MG63 (cell line): ENCODE data around the gene EVPLL. TPM values are rescaled to one million over a fixed set of nuclear protein-coding genes. Genes with fewer than 3 reads are reported as not detected.
"Not testable (repeated sequence)": the region's sequence is repeated elsewhere in the genome, so short reads cannot be mapped to it uniquely, and the experiment has no call there.

Experiments
- DNase-seq: peaks from one replicate; pipeline ENCODE4 v3.0.0-alpha.2; 2020
- H3K27me3 ChIP-seq: fragments of 250-450 bp; sonication (Bioruptor Pico); 2 replicates; pipeline ENCODE4 v1.5.1; 2020; ENCODE audit warnings: mild to moderate bottlenecking, moderate library complexity
- H3K36me3 ChIP-seq: fragments of 250-450 bp; sonication (Bioruptor Pico); 2 replicates; pipeline ENCODE4 v1.5.1; 2020; ENCODE audit warnings: mild to moderate bottlenecking, moderate library complexity
- H3K4me3 ChIP-seq: fragments of 250-450 bp; sonication (Bioruptor Pico); 2 replicates; pipeline ENCODE4 v1.5.1; 2020; ENCODE audit warnings: mild to moderate bottlenecking, moderate library complexity
- H3K9me3 ChIP-seq: fragments of 250-450 bp; sonication (Bioruptor Pico); 2 replicates; pipeline ENCODE4 v1.5.1; 2020; ENCODE audit warnings: mild to moderate bottlenecking, moderate library complexity
- total RNA-seq: library from RNA; depleted of rRNA; stranded (reverse); fragments of >200 nt; shearing (Covaris generic); gene quantifications from 2 replicates; pipeline ENCODE4 v1.2.3, GENCODE V29; 2014; ENCODE audit warnings: low replicate concordance; rRNA removed

The EVPLL gene
- total RNA-seq = not detected in 2 replicates

GRCh38 chr17:18377437-18378204 is at the start of gene EVPLL:
TSS of gene EVPLL (plus strand) at chr17:18377778. CDS start at chr17:18380938, 3,160 bp downstream.
- DNase-seq = no peak
- Histone ChIP-seq H3K4me3 (no peak within 1 kb of the TSS), H3K36me3 (no peaks in the 10 kb centered on the region), H3K27me3 (no peaks in the 10 kb centered on the region), H3K9me3 (no peaks in the 10 kb centered on the region)

- H3K9me3 ChIP-seq = no peaks in the 10 kb centered on the region
- no peaks in the 10 kb centered on the region for H3K27me3 ChIP-seq
- no peak overlapping the region for H3K4me3 ChIP-seq
- no peaks in the 10 kb centered on the region; the same call in 1 of the 2 replicates for H3K36me3 ChIP-seq
- DNase-seq = no peak
Measured at GRCh38 chr17:18328643-18329204, 48.9 kb upstream of the EVPLL start.

GRCh38 chr17:18331879-18332278 is 45.7 kb upstream of the EVPLL start:
- Histone ChIP-seq H3K9me3 (no peaks in the 10 kb centered on the region), H3K36me3 (no peaks in the 10 kb centered on the region)

GRCh38 chr17:18332909-18333489 is 44.6 kb upstream of the EVPLL start:
- H3K27me3 ChIP-seq = no peaks in the 10 kb centered on the region
- H3K9me3 ChIP-seq = no peaks in the 10 kb centered on the region
- no peak overlapping the region for H3K4me3 ChIP-seq
- DNase-seq = no peak
- H3K36me3 ChIP-seq = no peaks in the 10 kb centered on the region

More at GRCh38 chr17:18331879-18332278, 45.7 kb upstream of the EVPLL start:
- no peak overlapping the region for H3K4me3 ChIP-seq
- H3K27me3 ChIP-seq = no peaks in the 10 kb centered on the region
- DNase-seq = no peak

- H3K4me3 ChIP-seq, H3K27me3 ChIP-seq, H3K9me3 ChIP-seq, DNase-seq, H3K36me3 ChIP-seq: not testable (repeated sequence)
Measured at GRCh38 chr17:18338158-18338557, 39.4 kb upstream of the EVPLL start.

- H3K4me3 ChIP-seq = no peak overlapping the region
- H3K9me3 ChIP-seq = no peaks in the 10 kb centered on the region
- H3K36me3 ChIP-seq = no peaks in the 10 kb centered on the region; the same call in 1 of the 2 replicates
- H3K27me3 ChIP-seq = no peaks in the 10 kb centered on the region
- DNase-seq = no peak
Measured at GRCh38 chr17:18339933-18340332, 37.6 kb upstream of the EVPLL start.

GRCh38 chr17:18344021-18344420 is 33.6 kb upstream of the EVPLL start:
- Histone ChIP-seq H3K4me3 (no peak overlapping the region), H3K27me3 (no peaks in the 10 kb centered on the region), H3K36me3 (no peaks in the 10 kb centered on the region; the same call in 1 of the 2 replicates), H3K9me3 (no peaks in the 10 kb centered on the region)
- DNase-seq = no peak

GRCh38 chr17:18353541-18353940 is 24.0 kb upstream of the EVPLL start:
- Histone ChIP-seq H3K36me3 (no peaks in the 10 kb centered on the region), H3K9me3 (no peaks in the 10 kb centered on the region), H3K4me3 (no peak overlapping the region), H3K27me3 (no peaks in the 10 kb centered on the region)
- no peak for DNase-seq

- H3K27me3 ChIP-seq = no peaks in the 10 kb centered on the region
- DNase-seq = no peak
- H3K4me3 ChIP-seq = no peak overlapping the region
- no peaks in the 10 kb centered on the region for H3K36me3 ChIP-seq
- H3K9me3 ChIP-seq = no peaks in the 10 kb centered on the region
Measured at GRCh38 chr17:18356624-18357023, 21.0 kb upstream of the EVPLL start.

GRCh38 chr17:18360518-18360917 is 17.1 kb upstream of the EVPLL start:
- Histone ChIP-seq H3K4me3 (no peak overlapping the region), H3K9me3 (no peaks in the 10 kb centered on the region), H3K36me3 (no peaks in the 10 kb centered on the region), H3K27me3 (no peaks in the 10 kb centered on the region)
- no peak for DNase-seq

GRCh38 chr17:18361837-18362697 is 15.5 kb upstream of the EVPLL start:
- H3K4me3 ChIP-seq = peak overlapping the region; percentile 71
- H3K27me3 ChIP-seq = no peaks in the 10 kb centered on the region
- no peaks in the 10 kb centered on the region for H3K36me3 ChIP-seq
- no peak for DNase-seq
- no peaks in the 10 kb centered on the region for H3K9me3 ChIP-seq

- no peaks in the 10 kb centered on the region for H3K27me3 ChIP-seq
- peak overlapping the region; percentile 71 for H3K4me3 ChIP-seq
- H3K9me3 ChIP-seq = no peaks in the 10 kb centered on the region
- peak; percentile 36 for DNase-seq
- no peaks in the 10 kb centered on the region for H3K36me3 ChIP-seq
Measured at GRCh38 chr17:18362698-18363100, 14.9 kb upstream of the EVPLL start.

GRCh38 chr17:18363101-18364049 is 14.2 kb upstream of the EVPLL start, which contains the start of gene SHMT1:
TSS of gene SHMT1 (minus strand) at chr17:18363550. CDS start at chr17:18355981, 7,569 bp downstream.
- DNase-seq = peak; percentile 89
- Histone ChIP-seq H3K9me3 (no peaks in the 10 kb centered on the region), H3K27me3 (no peaks in the 10 kb centered on the region), H3K36me3 (no peaks in the 10 kb centered on the region), H3K4me3 (peak within 1 kb of the TSS; percentile 71)

- no peak for DNase-seq
- H3K36me3 ChIP-seq = no peaks in the 10 kb centered on the region
- no peak overlapping the region; the same call in 1 of the 2 replicates for H3K4me3 ChIP-seq
- H3K9me3 ChIP-seq = no peaks in the 10 kb centered on the region
- H3K27me3 ChIP-seq = no peaks in the 10 kb centered on the region
Measured at GRCh38 chr17:18364166-18364565, 13.4 kb upstream of the EVPLL start.

GRCh38 chr17:18368946-18369345 is 8.6 kb upstream of the EVPLL start:
- no peak overlapping the region for H3K4me3 ChIP-seq
- no peaks in the 10 kb centered on the region for H3K27me3 ChIP-seq
- H3K9me3 ChIP-seq = no peaks in the 10 kb centered on the region
- no peaks in the 10 kb centered on the region for H3K36me3 ChIP-seq
- no peak for DNase-seq

GRCh38 chr17:18370761-18371160 is 6.8 kb upstream of the EVPLL start:
- no peaks in the 10 kb centered on the region for H3K36me3 ChIP-seq
- no peak for DNase-seq
- H3K4me3 ChIP-seq = no peak overlapping the region
- H3K27me3 ChIP-seq = no peaks in the 10 kb centered on the region
- H3K9me3 ChIP-seq = no peaks in the 10 kb centered on the region
